Adrenal gland (tissue), 12 donors: ENCODE measurements around the gene UNC5A. TPM values are rescaled to one million over a fixed set of nuclear protein-coding genes. Genes with fewer than 3 reads are reported as not detected.

Experiments used
- DNase-seq, 7 donors: peaks; one replicate each; pipeline ENCODE4 v3.0.0-alpha.2; 2019 to 2020
- H3K27ac ChIP-seq, 5 donors: fragments of 200-600 bp; sonication (generic) in 4 of 5; 1 replicate in 3 of 5; 2 replicates in 2 of 5; pipeline versions ENCODE4 v1.5.1 to v1.8.0; 2016 to 2020; ENCODE audit warnings: mild to moderate bottlenecking in 1 of 5
- H3K27me3 ChIP-seq: fragments of 200-600 bp; 2 replicates; pipeline ENCODE4 v1.8.0; 2021
- H3K36me3 ChIP-seq, 2 donors: fragments of 200-600 bp; replicated peaks in 1 of 2; 1 replicate in 1 of 2; 2 replicates in 1 of 2; pipeline versions ENCODE4 v1.5.1 to v1.8.0; 2018 to 2022
- H3K4me1 ChIP-seq, 2 donors: fragments of 200-600 bp; replicated peaks in 1 of 2; 1 replicate in 1 of 2; 2 replicates in 1 of 2; pipeline versions ENCODE4 v1.5.1 to v1.8.0; 2018 to 2021
- H3K4me3 ChIP-seq, 4 donors: fragments of 200-600 bp; sonication (generic) in 3 of 4; one replicate each; pipeline ENCODE4 v1.5.1; 2016 to 2018
- H3K9me3 ChIP-seq, 3 donors: fragments of 200-600 bp; sonication (generic) in 1 of 3; replicated peaks in 1 of 3; 1 replicate in 2 of 3; 2 replicates in 1 of 3; pipeline versions ENCODE4 v1.5.1 to v1.8.0; 2016 to 2021
- POLR2A ChIP-seq, 2 donors: fragments of 450-650 bp; IDR thresholded peaks; one replicate each; pipeline ENCODE4 v1.6.1; 2017; ENCODE audit warnings: antibody characterized with exemption in 2 of 2, mild to moderate bottlenecking in 2 of 2, moderate library complexity in 1 of 2
- WGBS, 4 donors: extraction: QIAGEN DNeasy Blood & Tissue Kit in 2 of 4; methylation state at CpG; one replicate each; pipeline versions ENCODE4 v1.1.5 to v1.1.7; 2013 to 2017; 5-methylcytosine and 5-hydroxymethylcytosine counted together
- intact Hi-C, 2 donors: fragments of 100-400 bp; cut with DNase I; formaldehyde crosslinking; loops; one replicate each; pipeline versions ENCODE4 v1.14.1 to v1.15.0; 2022 to 2023
- polyA plus RNA-seq, 3 donors: library from polyadenylated mRNA; stranded (reverse); fragments of 200-250 nt in 2 of 3; fragments of 350-450 nt in 1 of 3; fragmentation: Illumina TruSeq in 1 of 3; extraction: RNeasy Lipid Tissue Mini Kit (QIAGEN cat#74804) in 1 of 3; gene quantifications; one replicate each; pipeline ENCODE4 v1.2.3, GENCODE V29; 2013 to 2014
- total RNA-seq, 9 donors: library from RNA; depleted of rRNA in 4 of 9; stranded (reverse); fragments of >200 nt in 4 of 9; fragments of 120-200 nt in 1 of 9; fragmentation: NEBNext Ultra II Directional in 1 of 9; extraction: Animal tissue kit (Norgen Biotek cat#: 25700) in 1 of 9; gene quantifications; one replicate each; pipeline versions ENCODE4 v1.1.0 to v1.2.4, GENCODE V29; 2013 to 2023
- TF ChIP-seq, protein P1 (sequence below), 6 experiments: fragments of 450-650 bp in 4 of 6; fragments of 200-600 bp in 2 of 6; sonication (generic) in 1 of 6; IDR thresholded peaks; 1 replicate in 5 of 6; 2 replicates in 1 of 6; pipeline versions ENCODE4 v1.5.1 to v1.8.0; 2016 to 2021; ENCODE audit warnings: antibody characterized with exemption in 6 of 6, mild to moderate bottlenecking in 2 of 6, moderate library complexity in 1 of 6
- donor health status: healthy with polysubstance abuse.
- donor health status: Bipolar disorder and iron deficiency.
- donor health status: DM: yes; HTN: yes; CAD: no.
- donor health status: DM: no; HTN: no; CAD: no.
- donor health status: DM: no; HTN: no; CAD: no.
- donor health status: DM: yes; HTN: yes; CAD: no.

UNC5A gene
- total and polyA plus RNA-seq, 12 donors: 0.06 to 19.7 (median 3.5) TPM; not detected in 2

- no peaks in the 10 kb centered on the region for H3K4me1 ChIP-seq
- no peaks in the 10 kb centered on the region for H3K36me3 ChIP-seq
- intact Hi-C loops: no loop called here
- 53 to 89% (median 64%) methylated on average over 2 of the region's 2 CpGs for WGBS, 4 donors
- H3K27ac ChIP-seq: no peak overlapping the region
- H3K9me3 ChIP-seq: no peaks in the 10 kb centered on the region
- TF ChIP-seq POLR2A (IDR thresholded peaks at IDR 0.05): no peak
- TF ChIP-seq, protein P1, sequence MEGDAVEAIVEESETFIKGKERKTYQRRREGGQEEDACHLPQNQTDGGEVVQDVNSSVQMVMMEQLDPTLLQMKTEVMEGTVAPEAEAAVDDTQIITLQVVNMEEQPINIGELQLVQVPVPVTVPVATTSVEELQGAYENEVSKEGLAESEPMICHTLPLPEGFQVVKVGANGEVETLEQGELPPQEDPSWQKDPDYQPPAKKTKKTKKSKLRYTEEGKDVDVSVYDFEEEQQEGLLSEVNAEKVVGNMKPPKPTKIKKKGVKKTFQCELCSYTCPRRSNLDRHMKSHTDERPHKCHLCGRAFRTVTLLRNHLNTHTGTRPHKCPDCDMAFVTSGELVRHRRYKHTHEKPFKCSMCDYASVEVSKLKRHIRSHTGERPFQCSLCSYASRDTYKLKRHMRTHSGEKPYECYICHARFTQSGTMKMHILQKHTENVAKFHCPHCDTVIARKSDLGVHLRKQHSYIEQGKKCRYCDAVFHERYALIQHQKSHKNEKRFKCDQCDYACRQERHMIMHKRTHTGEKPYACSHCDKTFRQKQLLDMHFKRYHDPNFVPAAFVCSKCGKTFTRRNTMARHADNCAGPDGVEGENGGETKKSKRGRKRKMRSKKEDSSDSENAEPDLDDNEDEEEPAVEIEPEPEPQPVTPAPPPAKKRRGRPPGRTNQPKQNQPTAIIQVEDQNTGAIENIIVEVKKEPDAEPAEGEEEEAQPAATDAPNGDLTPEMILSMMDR (IDR thresholded peaks at IDR 0.05): no peak
- DNase-seq: no peak
- no peak overlapping the region for H3K4me3 ChIP-seq
- no peaks in the 10 kb centered on the region for H3K27me3 ChIP-seq
Measured at GRCh38 chr5:176915906-176916305, 105.5 kb downstream of the UNC5A start.

GRCh38 chr5:176916337-176916736, 106.0 kb downstream of the UNC5A start:
- Histone ChIP-seq H3K36me3 (no peaks in the 10 kb centered on the region), H3K9me3 (no peaks in the 10 kb centered on the region), H3K4me3 (no peak overlapping the region), H3K27me3 (no peaks in the 10 kb centered on the region), H3K27ac (no peak overlapping the region), H3K4me1 (no peaks in the 10 kb centered on the region)
- TF ChIP-seq POLR2A (IDR thresholded peaks at IDR 0.05): no peak
- TF ChIP-seq, protein P1 (IDR thresholded peaks at IDR 0.05): no peak
- intact Hi-C loops: no loop called here
- DNase-seq: no peak

DNA sequence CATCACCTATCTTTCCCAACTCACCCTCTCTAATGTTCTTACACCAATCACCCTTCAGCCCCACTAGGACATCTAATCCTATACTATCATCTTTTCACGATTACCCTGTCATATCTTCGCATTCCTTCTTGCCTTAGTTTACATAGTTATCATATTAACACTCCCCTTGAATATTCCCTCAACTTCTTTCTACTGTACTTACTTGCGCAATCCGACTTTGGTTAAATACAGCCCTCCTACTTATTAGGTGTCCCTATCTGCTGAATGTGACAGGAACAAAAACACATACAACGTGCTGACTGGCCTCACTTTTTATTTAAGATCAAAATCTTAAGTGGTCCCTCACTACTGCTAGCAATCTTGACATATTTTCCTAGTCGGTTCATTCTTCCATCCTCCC, 108.3 kb downstream of the UNC5A start:
- Histone ChIP-seq H3K36me3 (no peaks in the 10 kb centered on the region), H3K4me1 (no peaks in the 10 kb centered on the region), H3K4me3 (no peak overlapping the region), H3K27ac (no peak overlapping the region), H3K9me3 (no peaks in the 10 kb centered on the region), H3K27me3 (no peaks in the 10 kb centered on the region)
- intact Hi-C loops: no loop called here
- TF ChIP-seq, protein P1 (IDR thresholded peaks at IDR 0.05): no peak
- TF ChIP-seq POLR2A (IDR thresholded peaks at IDR 0.05): no peak
- WGBS, 4 donors: 97% methylated on average over 6 of the region's 6 CpGs
- DNase-seq: no peak

- TF ChIP-seq POLR2A (IDR thresholded peaks at IDR 0.05): no peak
- TF ChIP-seq, protein P1 (IDR thresholded peaks at IDR 0.05): no peak
- no peak overlapping the region for H3K27ac ChIP-seq
- no peaks in the 10 kb centered on the region for H3K27me3 ChIP-seq
- no peaks in the 10 kb centered on the region for H3K36me3 ChIP-seq
- intact Hi-C loops: no loop called here
- H3K4me1 ChIP-seq: no peaks in the 10 kb centered on the region
- DNase-seq: no peak
- no peaks in the 10 kb centered on the region for H3K9me3 ChIP-seq
- WGBS, 4 donors: 86 to 92% (median 89%) methylated on average over 3 of the region's 3 CpGs
- no peak overlapping the region for H3K4me3 ChIP-seq
Measured at GRCh38 chr5:176921714-176922113, 111.4 kb downstream of the UNC5A start.
